Activated effector memory CD4-positive, alpha-beta T cell treated with anti-CD3 and anti-CD28 coated beads, Interleukin-2, amount 50 U/mL, for 16 hours (primary cell): ENCODE measurements around the gene COA8.
A peak's percentile ranks its signal among the peaks of the same experiment; 100 is the strongest.

Experiments
- DNase-seq: peaks from one replicate; pipeline ENCODE4 v3.0.0-alpha.2; 2020

COA8 gene

DNA sequence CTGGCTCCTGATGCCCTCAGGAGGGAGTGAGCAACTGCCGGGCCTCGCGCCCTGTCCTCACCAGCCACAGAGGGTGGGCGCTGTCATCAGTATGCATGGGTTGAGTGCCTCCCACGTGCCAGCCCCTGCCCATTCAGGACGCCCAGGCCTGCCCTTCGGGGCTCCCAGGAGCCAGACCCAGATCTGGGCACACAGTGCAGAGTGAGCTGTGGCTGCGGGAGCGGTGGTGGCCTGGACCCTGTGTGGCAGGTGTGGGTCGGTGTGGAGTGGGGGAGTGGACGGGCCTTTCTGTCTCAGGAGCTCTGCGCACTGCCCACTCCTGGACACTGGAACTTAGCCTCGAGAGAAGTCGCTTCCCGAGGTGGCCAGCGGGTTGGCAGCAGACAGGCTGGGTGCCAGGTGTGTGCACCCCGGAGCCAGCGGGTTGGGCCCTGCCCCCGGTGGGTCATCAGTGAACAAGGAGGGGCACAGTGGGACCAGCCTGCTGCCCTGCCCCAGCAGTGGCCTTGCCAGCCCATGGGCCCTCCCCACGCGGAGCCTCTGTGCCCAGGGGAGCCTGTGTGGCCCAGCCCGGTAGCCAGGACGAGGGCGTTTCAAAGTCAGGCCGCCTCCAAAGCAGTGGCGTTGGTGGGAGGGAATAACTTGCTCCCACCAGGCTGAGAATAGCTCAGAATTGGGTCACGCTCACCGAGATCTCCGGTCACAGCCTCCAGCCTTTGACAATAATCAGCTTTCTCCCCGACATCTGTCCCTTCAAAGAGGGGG is 24.3 kb upstream of the COA8 start:
- no peak for DNase-seq

DNA sequence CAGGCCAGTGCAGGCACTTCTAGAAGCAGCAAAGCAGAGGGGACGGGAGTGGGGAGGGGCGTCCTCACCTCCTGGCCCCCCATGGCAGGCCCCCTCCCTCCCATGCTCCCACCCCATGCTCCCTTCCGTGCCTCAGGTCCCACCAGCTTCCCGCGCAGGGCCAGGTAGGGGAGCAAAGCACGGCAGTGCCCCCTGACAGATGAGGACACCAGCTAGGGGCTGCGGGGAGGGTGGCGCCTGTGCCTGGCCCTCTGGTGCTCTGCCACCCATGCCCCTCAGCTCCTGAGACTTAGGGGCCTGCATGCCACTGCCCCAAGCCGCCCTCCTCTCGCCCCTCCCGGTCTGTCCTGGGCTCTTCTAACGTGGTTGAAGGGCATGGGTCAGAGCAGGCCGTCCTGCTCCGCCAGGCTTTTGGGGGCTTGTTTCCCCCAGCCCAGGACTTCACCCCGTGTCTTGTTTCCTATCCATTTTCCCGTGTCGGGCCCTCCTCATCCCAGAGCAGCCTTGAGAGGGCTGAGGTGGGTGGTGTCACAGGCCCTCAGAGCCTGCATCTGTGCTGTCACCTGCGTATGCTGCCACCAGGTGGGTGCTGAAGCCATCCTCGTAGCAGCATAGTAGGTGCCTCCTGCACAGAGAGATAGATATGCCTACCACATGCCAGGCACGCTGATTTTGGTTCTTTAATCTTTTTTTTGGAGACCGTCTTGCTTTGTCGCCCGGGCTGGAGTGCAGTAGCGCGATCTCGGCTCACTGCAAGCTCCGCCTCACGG is 23.5 kb upstream of the COA8 start:
- DNase-seq, result no peak

DNA sequence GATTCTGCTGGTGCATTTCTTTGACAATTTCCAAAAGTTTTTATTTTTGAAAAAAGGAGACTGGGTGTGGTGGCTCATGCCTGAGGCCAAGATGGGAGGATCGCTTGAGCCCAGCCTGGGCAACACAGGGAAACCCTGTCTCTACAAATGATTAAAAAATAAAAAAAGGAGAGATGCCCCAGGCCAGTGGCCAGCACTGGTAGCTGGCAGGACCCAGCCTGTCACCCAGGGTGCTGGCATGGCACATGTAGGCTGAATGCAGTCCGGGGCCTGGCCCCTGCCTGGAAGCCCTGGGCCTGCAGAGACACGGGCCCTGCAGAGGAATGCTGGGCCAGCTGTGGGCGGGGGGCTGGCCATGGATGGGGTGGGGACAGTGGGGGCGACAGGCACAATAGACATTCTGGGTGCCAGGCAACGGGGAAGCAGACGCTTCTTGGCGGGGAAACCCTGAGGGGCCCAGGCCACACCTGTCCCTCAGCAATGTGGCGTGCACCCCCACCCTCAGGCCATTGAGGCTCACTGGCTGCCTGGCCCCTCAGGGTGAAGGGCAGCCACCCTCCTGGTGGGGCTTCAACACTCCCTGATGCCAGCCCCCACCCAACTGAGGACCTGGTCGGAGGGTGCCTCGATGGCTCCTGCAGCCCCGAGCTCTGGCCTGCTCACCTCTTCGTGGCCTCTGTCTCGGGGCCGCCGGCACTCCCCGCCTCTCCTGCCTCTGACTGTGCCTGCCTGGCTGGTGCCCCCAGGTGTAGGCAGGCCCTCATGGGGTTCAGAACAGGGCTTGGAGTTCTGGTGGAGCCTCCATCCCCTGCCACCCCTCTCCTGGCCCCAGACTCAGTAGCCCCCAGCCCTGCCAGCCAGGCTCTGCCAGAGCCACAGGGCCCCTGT is 21.7 kb upstream of the COA8 start:
- DNase-seq, result no peak

DNA sequence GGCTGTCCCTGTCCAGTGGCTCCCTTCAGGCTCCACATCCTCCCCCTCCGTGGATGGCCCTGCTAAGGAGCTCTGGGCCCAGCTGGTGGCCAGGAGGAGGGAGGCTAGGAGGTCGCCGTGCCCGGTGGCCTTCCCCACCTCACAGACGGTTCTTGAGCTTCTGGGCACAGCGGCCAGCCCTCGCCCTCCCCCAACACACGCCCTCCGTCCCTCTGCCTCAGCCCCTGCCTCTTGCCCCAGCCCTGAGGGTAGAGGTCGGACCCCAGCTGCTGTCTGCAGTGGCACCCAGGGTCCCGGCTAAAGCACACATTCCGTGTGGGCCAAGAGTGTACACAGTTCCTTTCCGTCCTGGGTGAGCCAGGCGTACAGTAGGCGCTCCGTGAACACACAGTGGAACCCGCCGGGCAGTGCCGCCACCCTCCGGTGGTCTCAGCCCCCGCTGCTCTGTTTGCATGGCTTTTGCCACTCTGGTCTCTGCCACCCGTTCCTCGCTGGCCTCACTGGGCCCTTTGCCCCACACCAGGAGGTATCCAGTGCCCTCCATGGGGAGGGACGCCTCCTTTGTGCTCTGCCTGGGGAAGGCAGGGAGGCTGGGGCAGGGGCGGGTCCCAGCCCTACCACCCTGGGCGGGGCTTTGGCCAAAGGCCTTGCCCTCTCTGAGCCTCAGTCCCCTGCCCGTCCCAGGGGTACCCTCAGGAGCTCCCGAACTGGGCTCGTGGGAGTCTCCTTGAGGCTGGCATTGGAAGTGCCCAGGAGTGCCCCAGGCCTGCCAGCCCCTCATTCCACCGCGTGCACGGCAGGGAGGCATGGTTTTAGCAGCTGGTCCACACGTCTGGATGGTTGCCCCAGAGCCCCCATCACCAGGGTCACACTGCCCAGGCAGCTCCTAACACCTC is 20.8 kb upstream of the COA8 start:
- no peak for DNase-seq

DNA sequence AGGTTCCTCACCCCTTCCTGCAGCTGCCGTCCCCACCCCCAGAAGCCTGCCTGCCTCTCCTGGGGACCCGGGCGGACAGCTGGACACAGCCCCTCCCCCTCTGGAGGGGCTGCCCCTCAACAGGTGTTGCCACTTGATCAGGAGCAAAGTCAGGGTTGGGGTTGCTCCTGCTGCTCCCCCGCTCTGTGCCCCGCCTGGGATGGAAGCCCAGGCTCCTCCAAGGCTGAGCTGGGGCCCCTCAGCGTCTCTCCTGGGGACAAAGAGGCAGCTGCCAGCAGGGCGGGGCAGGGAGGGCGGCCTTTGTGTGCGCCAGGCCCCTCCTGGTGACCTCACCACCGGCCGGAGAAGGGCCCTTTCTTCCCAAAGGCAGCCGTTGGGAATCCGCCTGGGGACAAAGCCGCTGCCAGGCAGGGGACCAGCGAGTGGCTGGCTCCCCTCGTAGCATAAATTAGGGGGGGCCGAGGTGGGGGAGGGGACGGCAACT is 20.1 kb upstream of the COA8 start:
- DNase-seq, result no peak

DNA sequence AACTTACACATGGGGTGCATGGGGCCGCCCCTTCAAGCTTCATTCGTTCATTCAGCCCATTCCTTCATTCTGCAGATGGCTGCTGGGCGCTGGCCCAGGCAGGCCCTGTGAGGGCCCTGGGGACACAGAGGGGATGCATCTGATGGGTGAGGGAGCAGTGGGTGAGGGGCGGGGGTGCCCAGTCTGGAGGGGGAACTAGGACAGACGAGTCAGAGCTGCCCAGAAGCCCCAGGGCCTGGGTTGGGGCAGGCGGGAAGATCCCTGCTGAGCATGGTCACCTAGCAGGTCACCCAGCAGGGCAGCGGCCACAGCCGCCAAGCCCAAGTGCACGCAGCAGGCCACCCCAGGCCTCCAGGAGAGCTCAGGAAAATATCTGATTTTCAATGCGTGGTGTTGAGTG is 19.6 kb upstream of the COA8 start:
- no peak for DNase-seq

DNA sequence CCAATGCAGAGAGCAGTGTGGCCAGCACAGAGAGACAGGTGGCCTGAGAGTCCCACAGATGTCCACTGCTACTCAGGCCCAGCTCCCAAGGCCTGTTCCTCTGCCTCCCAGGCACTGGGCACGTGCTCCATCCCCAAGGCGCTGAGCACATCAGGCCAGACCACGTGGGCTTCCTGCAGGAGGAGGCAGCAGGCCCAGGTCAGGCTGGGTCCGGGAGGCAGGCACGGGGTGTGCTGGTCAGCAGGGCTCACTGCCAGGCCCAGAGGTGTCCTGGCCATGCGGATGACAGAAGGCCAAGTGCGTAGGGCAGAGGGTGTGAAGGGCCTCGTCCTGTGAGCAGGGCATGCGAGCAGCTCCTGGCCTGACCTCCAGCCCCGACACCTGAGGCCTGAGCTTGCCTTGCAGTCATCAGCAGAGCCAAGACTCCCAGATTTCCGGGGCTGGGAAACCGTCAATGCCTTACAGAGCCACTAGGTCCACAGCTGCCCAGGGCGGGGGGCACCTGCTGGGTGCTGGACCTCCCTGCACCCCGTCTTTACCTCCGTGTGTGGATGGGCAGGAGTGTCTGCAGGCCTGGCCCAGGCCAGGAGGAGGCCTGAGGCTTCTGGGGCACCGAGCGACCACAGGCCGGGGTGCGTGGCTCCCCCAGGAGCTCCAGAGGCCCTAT is 18.9 kb upstream of the COA8 start:
- DNase-seq, result no peak

DNA sequence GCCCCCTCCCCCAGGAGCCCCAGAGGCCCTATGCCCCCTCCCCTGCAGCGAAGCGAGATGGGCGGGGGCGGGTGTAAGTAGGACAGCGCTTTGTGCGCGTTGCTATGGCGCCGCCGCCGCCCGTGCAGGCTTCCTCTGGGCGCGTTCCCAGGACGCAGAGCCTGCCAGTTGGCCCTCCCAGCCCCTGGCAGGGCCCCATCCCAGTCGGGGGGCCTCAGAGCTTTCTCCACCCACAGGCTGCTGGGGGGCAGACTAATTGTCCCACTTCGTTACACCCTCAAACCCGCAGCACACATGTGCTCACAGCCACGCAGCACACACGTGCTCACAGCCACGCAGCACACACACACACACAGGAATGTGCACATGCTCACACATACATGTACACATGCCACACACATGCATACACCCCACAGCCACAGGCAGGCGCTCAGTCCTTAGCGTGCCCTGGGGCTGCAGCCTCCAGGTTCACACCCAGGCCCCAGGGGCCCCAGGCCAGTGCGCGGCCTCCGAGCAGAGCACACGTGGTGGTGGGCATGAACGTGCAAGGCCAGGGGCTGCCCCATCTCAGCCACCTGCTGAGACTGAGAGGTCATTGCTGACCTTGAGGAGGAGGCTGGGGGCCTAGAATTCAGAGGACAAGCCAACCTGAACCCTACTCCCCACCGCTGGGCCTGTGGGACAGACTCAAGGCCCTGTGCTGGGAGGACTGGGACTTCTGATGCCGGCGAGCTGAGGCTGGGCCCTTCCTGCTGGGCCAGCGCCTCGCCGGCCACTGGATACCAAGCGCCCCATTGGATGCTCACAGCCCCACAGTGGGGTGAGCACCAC is 18.2 kb upstream of the COA8 start:
- no peak for DNase-seq

DNA sequence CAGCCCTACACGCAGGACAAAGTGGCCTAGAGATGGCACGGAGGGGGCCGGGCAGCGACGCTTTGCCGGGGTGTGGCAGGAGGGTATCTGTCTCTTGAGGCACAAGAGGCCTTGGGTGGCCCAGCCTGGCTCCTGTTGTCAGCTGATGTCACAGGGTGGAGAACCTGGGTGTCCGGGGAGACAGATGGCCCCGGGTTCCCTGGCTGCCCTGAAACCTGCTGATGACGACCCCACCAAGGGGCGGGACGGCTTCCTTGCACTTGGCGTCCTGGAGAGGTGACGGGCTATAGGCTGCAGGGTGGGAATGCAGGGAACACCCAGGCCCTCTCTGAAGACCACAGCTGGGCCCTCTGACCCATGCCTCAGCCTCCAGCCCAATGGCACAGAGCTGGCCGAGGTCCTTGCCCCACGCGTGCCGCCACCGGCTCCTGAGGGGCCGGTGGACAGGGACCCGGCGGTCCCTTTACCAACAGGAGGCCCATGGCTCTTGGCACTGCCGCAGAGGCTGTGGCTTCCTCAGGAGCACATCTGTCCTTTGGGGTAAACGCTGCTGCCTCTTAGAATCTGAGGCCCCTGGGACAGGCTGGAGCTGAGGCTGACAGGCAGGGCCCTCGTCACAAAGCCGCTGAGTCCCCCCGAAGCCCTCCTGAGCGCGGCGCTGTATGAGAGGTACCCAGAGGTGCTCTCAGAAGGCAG is 17.4 kb upstream of the COA8 start:
- no peak for DNase-seq

DNA sequence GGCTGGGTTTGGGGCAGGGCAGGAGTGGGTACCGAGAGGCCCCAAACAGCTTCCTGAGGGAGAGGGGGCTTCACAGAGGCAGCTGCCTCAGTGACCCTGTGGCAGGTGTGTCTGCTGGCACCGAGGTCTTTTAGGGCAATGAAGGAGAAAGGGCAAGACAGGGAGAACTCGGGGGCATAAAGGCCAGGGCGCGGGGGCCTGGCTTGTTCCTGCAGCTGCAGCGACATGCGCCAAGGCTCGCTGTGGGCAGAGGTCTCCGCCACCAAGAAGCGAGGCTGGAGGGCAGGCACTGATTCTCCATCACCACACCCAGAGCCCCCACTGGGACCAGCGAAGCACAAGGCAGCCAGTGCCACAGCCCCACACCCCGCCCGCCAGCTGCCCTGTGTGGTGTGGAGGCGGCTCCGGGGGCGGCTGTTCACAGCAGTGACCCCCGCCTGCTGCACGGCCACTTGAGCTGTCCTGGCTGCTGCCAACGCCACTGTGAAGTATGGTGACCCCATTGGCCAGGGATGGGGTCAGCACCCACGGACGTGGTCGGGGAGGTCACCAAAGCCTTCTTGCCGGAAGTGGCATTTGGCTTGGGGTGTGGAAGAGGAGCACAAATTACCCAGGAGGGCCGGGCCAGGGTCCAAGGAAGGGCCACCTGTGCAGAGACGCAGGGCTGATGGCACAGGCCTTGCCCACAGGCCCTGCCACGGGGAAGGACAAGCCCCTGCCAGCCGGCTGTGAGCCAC is 16.7 kb upstream of the COA8 start:
- no peak for DNase-seq

DNA sequence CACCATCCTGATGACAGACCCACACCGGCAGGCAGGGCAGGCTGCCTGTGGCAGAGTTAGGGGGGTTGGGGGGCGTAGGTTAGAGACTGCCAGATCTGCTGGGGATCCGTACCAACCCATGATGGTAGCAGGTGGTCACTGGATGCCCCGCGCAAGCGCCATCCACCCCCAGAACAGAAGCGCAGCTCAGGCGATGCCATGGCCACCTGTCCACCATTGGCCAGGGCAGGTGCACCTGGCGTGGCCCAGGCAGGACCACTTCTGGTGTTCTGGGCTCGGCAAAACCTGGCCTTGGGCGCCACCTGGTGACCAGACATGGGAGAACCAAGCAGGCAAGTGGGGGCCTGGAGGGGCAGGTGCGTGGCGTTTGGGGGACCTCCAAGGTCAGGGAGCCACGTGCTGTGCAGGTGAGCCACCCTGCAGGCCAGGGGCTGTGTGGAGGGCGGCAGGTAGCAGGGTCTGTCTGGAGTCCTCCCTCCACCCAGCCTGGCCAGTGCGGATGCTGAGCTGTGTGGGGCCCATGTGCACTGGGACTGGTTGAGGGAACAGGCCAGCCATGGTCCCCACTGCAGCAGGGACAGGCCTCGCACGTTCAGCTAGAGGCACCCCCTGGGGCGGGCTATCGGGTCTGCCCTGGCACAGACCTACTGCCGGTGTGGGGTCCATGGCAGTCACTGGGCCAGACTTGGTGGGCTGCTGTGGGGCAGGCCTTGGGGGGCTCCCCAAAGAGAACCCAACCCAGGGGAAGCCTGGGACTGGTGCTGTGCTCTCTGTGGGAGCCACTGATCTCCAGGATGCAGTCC is 15.9 kb upstream of the COA8 start:
- DNase-seq, result peak; percentile 92

DNA sequence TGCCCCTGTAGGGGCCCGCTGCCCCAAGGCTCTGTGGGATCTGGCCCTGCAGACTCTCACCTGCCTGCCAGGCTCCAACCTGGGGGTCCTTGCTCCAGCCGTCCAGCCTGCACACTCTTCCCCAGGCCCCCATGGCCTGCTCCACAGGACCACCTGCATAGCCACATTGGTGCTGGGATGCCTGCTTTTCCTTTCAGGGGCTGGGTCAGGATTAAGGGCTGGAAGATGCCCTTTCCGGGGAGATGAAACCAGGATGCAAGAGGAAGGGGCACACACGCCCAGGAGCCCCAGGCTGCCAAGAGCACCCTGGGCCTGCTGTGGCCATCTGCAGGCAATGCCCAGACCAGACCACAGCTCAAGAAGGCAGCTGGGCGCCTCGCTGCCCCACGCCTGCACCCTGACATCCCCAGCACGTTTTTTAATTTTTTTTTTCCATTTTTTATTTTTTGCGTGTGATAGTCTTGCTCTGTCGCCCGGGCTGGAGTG is 15.3 kb upstream of the COA8 start:
- no peak for DNase-seq

DNA sequence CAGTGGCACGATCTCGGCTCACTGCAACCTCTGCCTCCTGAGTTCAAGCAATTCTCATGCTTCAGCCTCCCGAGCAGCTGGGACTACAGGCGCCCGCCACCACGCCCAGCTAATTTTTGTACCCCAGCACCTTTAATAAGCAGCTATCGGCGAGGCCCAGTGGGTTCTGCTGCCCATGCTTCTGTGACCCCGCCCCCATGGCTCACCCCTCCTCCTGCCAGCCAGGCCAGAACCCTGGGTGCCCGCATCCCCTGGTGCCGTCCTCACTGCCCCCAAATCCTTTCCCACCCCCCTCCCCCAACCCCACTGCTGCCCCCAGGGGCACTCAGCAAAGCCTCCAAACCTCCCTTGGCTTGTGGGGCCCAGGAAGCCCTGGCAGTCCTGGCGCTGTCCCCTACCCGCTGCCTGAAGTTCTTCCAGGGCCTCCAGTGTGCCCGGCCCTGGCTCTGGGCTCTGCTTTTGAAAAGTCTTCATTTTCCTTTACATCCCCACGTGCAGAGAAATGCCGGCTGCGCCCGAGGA is 14.8 kb upstream of the COA8 start:
- DNase-seq, result no peak

DNA sequence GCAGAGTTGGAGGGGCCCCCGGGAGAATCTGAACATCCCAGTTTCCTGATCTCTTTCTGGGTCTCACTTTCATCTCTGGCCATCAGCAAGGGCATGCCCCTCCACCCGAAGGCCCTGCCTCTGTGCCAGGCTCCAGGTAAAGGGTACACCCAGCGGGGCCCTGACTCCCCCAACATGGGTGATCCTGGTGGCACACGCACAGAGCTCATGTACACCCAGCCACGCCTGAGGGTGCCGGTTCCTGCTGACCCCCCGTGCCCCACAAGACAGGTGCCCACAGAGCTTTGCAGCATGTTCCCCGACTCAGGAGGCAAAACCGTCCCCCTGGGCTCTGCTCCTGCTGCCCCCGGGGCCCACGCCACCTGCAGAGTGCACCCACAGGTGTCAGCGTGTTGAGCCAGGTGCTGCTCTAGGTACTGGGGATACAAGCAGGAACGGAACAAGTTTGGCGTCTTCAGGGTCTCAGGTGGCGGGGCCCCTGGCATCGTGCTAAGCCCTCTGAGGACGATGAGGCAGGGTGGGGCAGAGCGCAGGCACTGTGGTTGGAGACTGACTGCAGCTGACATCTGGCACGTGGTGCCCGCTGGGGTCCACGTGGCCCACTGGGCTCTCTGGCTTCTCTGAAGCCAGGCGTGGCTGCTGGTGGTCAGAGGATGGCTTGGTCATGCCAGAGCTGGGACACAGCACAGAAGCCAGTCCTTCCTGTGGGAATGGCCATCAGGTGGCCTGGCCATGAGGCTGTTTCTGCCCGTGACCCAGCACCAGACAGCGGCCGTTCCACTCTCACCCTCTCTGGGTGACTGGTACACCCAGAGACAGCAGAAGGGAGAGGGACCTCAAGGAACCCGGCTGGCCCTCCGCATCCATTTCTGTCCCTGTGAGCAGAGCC is 14.1 kb upstream of the COA8 start:
- no peak for DNase-seq

DNA sequence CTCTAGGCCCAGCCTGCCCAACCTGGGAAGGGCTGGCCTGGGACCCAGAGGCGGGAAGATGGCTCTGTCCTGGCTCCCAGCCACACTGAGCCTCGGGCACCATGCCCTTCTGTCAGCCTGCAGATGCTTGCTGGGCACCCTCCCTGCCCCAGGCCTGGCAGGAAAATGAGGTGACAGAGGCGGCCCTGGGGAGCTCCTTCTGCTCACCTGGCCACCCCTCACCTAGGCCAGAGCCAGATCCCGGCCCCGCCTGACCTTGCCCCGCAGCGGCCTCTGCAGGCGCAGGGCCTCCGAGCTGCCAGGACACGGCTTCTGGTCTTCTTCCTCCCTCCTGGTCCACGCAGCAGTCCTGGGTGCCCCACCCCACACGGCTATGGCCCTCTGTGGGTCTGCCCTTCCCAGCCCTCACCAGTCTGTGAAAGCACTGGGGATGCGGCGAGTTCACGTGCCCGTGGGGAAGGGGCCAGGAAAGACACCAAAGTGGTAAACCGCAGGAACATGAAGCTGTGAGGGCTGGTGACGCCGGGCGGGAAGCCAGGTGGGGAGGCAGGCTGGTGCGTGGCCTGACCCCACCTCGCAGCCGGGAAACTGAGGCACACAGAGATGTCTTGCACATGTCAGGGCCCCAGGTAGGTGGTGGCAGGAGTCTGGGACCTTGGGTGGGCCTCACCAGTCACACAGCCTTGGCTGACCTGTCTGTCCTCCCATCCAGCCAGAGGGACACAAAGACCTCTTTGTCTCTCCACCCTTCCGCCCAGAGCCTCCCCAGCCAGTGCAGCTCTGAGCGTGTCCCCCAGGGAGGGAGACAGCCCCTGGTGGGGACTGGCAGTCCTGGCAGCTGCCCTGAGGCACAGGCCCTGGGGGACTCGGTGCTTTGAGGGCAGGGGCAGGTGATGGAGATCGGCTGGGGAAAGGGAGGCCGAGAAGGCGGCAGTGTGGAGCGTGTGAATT is 13.1 kb upstream of the COA8 start:
- no peak for DNase-seq
